ENCODE results near the gene TRIM16. TPM values are rescaled to one million over a fixed set of nuclear protein-coding genes. Genes with fewer than 3 reads are reported as not detected.
"Not testable (repeated sequence)": the region's sequence is repeated elsewhere in the genome, so short reads cannot be mapped to it uniquely, and the experiment has no call there.

The TRIM16 gene
- total and polyA plus RNA-seq, 2 of the 13 experiments (the other 11 are each of a cell fraction or from before 2014, with no cell fraction given) = 12.3 to 23.4 TPM

DNA sequence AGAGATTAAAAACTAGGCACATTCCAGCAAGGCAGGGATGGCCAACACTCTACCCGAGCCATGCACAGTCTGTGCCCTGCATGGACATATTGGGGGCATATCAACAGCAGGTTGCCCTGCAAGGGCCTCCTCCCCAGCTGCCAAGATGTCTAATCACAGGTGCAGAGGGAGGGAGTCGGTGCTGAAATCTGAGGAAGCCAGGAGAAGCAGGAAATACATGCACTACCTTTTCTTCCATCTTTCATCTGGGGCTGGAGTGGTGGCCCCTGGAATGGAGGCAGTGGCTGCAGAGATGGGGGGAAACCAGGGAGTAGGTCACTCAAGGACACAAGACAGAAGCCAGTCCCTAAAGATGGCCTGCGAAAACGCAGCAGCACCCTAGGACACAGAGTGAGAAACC, 60.9 kb downstream of the TRIM16 start:
- H4K20me1 ChIP-seq (ENCODE audit: insufficient read depth, low read length); ATAC-seq; DNase-seq (ENCODE audit: low spot score); H2AFZ ChIP-seq (ENCODE audit: low read length); BruUV-seq (replicated peaks); H3K27me3 ChIP-seq (ENCODE audit: control insufficient read depth in 1 of 2, insufficient read depth in 2 of 2, low read length in 2 of 2); intact Hi-C loops (cut with micrococcal nuclease; ENCODE audit: unreplicated experiment); H3K27ac ChIP-seq (ENCODE audit: extremely low read length, insufficient read depth, low read length); H3K9me3 ChIP-seq (ENCODE audit: low read length); in situ Hi-C loops (cut with HindIII; ENCODE audit: extremely low pct_ligation_motif_present, low pct_unique_long_range_greater_than_20kb); H3K4me2 ChIP-seq (ENCODE audit: low read depth, low read length); H3K4me3 ChIP-seq (replicated peaks in 1 of 3; ENCODE audit: insufficient read depth in 1 of 3, low read depth in 2 of 3, low read length in 3 of 3); H3K36me3 ChIP-seq (replicated peaks in 1 of 2; ENCODE audit: control insufficient read depth in 1 of 2, insufficient read depth in 2 of 2, low read length in 2 of 2); H3K4me1 ChIP-seq (ENCODE audit: insufficient read depth, low read length); H3K79me2 ChIP-seq (ENCODE audit: insufficient read depth, low read length); FAIRE-seq; CTCF ChIA-PET (ENCODE audit: low intra/inter-chr PET ratio, low total read pairs); POLR2A ChIA-PET; H3K9ac ChIP-seq (ENCODE audit: insufficient read depth, low read depth, low read length): not testable (repeated sequence)
- WGBS (ENCODE audit: low lambda C conversion rate) = 92% methylated on average over 3 of the region's 4 CpGs

DNA sequence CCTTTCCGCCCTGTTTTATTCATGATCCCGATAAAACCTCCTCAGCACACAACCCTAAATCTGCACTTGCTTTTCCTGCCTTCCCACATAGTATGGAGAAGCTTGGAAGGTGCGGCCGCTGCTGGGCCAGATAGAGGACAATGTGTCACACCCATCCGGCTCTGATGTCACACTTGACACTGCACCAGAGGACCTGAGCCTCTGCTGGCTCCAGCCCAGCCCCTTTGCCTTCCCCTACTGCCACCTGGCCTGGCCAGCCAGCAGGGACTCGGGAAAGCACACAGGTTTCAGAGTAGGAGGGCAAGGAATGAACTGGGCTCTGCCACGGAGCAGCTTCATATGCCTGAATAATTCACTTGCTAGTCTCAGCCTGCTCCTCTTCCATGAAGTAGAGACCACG, 62.0 kb downstream of the TRIM16 start:
- POLR2A ChIA-PET; H3K27me3 ChIP-seq (ENCODE audit: control insufficient read depth in 1 of 2, insufficient read depth in 2 of 2, low read length in 2 of 2); H3K27ac ChIP-seq (ENCODE audit: extremely low read length, insufficient read depth, low read length); H3K36me3 ChIP-seq (replicated peaks in 1 of 2; ENCODE audit: control insufficient read depth in 1 of 2, insufficient read depth in 2 of 2, low read length in 2 of 2); intact Hi-C loops (cut with micrococcal nuclease; ENCODE audit: unreplicated experiment); DNase-seq (ENCODE audit: low spot score); H2AFZ ChIP-seq (ENCODE audit: low read length); BruUV-seq (replicated peaks); in situ Hi-C loops (cut with HindIII; ENCODE audit: extremely low pct_ligation_motif_present, low pct_unique_long_range_greater_than_20kb); H4K20me1 ChIP-seq (ENCODE audit: insufficient read depth, low read length); H3K9me3 ChIP-seq (ENCODE audit: low read length); ATAC-seq; H3K4me1 ChIP-seq (ENCODE audit: insufficient read depth, low read length); CTCF ChIA-PET (ENCODE audit: low intra/inter-chr PET ratio, low total read pairs); H3K79me2 ChIP-seq (ENCODE audit: insufficient read depth, low read length); H3K4me2 ChIP-seq (ENCODE audit: low read depth, low read length); H3K9ac ChIP-seq (ENCODE audit: insufficient read depth, low read depth, low read length); H3K4me3 ChIP-seq (replicated peaks in 1 of 3; ENCODE audit: insufficient read depth in 1 of 3, low read depth in 2 of 3, low read length in 3 of 3); FAIRE-seq: not testable (repeated sequence)
- 82% methylated on average over 3 of the region's 8 CpGs for WGBS (ENCODE audit: low lambda C conversion rate)

DNA sequence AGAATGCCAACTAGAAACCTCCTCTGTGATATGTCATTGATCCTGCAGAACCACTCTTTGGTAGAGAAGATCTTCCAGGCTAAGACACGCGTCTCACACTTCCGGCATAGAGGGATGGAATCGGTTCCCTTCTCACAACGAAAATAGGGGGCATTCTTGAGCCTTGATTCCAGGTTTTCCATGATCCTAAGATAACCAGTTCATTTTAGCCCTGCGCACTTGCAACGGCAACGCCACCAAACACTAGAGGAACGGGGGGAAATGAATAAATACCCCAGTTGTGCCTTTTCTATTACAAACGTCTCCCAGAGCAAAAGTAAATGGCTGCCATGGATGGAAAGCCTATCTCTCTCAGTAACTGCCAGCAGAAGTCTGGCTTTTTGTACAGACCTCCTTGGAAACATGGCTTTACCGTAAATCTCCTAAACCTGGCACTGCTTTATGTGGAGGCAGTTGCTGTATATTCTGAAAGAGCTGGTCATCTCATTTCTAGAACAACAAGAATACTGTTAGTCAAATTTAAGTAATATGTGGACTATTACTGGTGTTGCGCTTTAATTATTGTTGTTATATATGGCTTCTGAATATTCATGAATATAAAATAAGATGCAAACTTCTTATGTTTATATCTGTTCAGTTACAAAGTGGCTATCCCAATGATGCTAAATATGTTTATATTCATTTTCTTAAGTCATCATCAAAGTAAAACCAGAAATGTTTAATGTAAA, 64.6 kb downstream of the TRIM16 start, which contains the start of gene FBXW10B:
Gene FBXW10B, minus strand, starts transcription at position 374 of the 728 bp plus-strand sequence. Its CDS starts 192 bp downstream, at position 182.
- H2AFZ ChIP-seq (ENCODE audit: low read length); H3K27ac ChIP-seq (ENCODE audit: extremely low read length, insufficient read depth, low read length); H3K79me2 ChIP-seq (ENCODE audit: insufficient read depth, low read length); H3K36me3 ChIP-seq (replicated peaks in 1 of 2; ENCODE audit: control insufficient read depth in 1 of 2, insufficient read depth in 2 of 2, low read length in 2 of 2); intact Hi-C loops (cut with micrococcal nuclease; ENCODE audit: unreplicated experiment); DNase-seq (ENCODE audit: low spot score); BruUV-seq (replicated peaks); in situ Hi-C loops (cut with HindIII; ENCODE audit: extremely low pct_ligation_motif_present, low pct_unique_long_range_greater_than_20kb); H3K4me3 ChIP-seq (replicated peaks in 1 of 3; ENCODE audit: insufficient read depth in 1 of 3, low read depth in 2 of 3, low read length in 3 of 3); H4K20me1 ChIP-seq (ENCODE audit: insufficient read depth, low read length); H3K27me3 ChIP-seq (ENCODE audit: control insufficient read depth in 1 of 2, insufficient read depth in 2 of 2, low read length in 2 of 2); H3K9ac ChIP-seq (ENCODE audit: insufficient read depth, low read depth, low read length); CTCF ChIA-PET (ENCODE audit: low intra/inter-chr PET ratio, low total read pairs); H3K9me3 ChIP-seq (ENCODE audit: low read length); POLR2A ChIA-PET: not testable (repeated sequence)
- FAIRE-seq (peak; percentile 84), ATAC-seq (peak; percentile 54; the same call in 2 of the 3 replicates)
- Histone ChIP-seq H3K4me2 (ENCODE audit: low read depth, low read length) (peak within 1 kb of the TSS; percentile 32; the same call in 1 of the 2 replicates), H3K4me1 (ENCODE audit: insufficient read depth, low read length) (peaks cover 11% of the 10 kb centered on the region; the same call in 1 of the 2 replicates)
- WGBS (ENCODE audit: low lambda C conversion rate) = 77% methylated on average over 11 of the region's 12 CpGs
- peak; percentile 98 for TF ChIP-seq GZF1 (CRISPR knock-in tag; IDR thresholded peaks at IDR 0.05)
